Left cardiac atrium (tissue), 4 donors: ENCODE results near the gene ANG. TPM values are rescaled to one million over a fixed set of nuclear protein-coding genes. Genes with fewer than 3 reads are reported as not detected.
"Not testable (repeated sequence)": the region's sequence is repeated elsewhere in the genome, so short reads cannot be mapped to it uniquely, and the experiment has no call there.

ENCODE experiments used
- ATAC-seq, 2 donors: fragments of 200-7000 bp; cut with Tn5 transposase; one replicate each; pipeline ENCODE4 v1.9.1; 2020; ENCODE audit warnings: mild to moderate bottlenecking in 2 of 2, moderate library complexity in 2 of 2
- DNase-seq: peaks from one replicate; pipeline ENCODE4 v3.0.0-alpha.2; 2020
- intact Hi-C, 2 donors: fragments of 100-400 bp; cut with DNase I; formaldehyde crosslinking; loops; one replicate each; pipeline versions ENCODE4 v1.14.1 to v1.15.1; 2022 to 2023
- total RNA-seq, 2 donors: library from RNA; stranded (reverse); fragmentation: NEBNext Ultra II Directional; extraction: Animal tissue kit (Norgen Biotek cat#: 25700); gene quantifications; one replicate each; pipeline ENCODE4 v1.2.1, GENCODE V29; 2021
- donor health status: DM: no; HTN: yes; CAD: no.
- donor health status: DM: no; HTN: yes; CAD: no; lungs with severe emphysema.
- donor health status: DM: yes; HTN: yes; CAD: no.
- donor health status: Dilated cardiomyopathy.

Gene ANG
- total RNA-seq, 2 donors from 2014 or later = 7.1 to 13.0 TPM

DNA sequence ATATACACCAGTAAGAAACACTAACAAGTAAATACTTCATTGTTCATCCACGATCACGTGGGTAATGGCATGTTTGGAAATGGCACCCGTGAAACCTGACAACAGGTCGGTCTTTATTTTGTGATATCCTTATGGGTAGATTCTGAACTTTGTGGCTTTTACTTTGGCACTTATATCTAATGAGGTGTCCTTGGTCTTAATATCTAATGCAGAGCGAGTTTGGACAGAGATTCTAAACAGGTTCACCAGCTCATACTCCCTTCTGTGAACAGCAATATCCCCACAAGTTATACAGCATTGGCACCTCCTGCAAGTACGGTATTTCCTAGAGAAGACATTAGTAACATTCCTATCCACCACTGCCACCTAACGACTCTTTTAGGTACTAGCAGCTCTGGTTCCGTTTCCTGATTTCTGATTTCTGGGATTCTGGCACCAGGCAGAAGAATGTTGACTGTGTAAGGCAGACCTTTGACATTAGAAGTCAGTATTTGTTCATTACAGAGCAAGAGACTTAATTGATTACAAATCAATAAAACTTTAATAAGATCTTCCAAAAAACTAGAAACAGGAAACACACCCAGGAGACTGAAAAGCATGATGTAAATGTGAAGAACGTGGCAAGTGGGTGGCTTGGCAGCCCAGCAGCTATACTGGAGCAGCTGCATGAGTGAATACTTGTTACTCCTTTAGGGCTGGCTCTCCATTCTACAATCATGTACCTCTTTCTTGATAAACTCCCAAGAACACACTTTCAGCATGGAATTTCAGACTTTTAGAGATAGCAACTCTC, 2.5 kb downstream of the ANG start:
- ATAC-seq = peak; percentile 81 to 89
- intact Hi-C loops = loop anchor here in 1 of 2 donors (10.0 kb wide), 2 partner anchors 284 to 354 kb away; partner anchors contain the start of gene RNASE7
- no peak for DNase-seq

- intact Hi-C loops = loop anchor here in 1 of 2 donors (10.0 kb wide), 2 partner anchors 283 to 353 kb away; partner anchors contain the start of gene RNASE7
- DNase-seq = no peak
- no peak for ATAC-seq
Observed at GRCh38 chr14:20692116-20692751, 3.7 kb downstream of the ANG start.

- intact Hi-C loops = loop anchor here in 1 of 2 donors (2.0 to 10.0 kb wide), 4 partner anchors 158 to 348 kb away; partner anchors contain the start of gene RNASE7
- DNase-seq = no peak
- ATAC-seq = no peak
Observed at GRCh38 chr14:20696764-20697163, 8.2 kb downstream of the ANG start.

DNA sequence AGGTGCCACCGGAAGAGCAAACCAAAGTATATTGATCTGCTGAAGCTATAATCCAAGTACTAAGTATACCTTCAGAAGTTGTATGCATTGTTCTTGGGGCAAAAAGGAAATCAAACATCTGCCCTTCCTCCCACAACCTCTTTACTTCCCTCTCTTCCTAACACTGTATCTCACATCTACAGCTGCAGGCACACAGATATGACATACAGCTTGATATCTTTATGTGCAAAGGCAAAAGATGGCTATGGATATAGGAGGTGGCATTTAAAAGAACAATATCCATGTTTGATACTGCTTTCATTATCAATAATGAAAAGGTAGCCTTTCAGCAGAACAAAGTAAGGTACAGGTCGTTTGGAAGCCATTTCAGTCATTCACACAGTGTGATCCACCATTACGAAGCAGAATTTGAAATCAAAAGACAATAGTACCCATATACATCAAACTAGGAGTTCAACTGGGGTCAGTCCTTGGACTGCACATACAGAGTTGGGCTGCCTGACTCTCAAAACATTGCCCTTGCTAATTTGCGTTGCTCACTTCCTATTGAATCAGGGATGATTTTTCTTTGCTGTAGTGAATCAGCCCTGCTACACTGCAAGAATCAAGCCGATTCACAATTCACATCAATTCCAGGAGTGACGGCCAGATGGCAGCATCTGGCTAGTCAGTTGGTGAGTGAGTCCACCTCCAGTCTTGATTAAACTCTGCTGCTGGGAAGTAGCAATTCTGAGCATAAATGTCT, 8.9 kb downstream of the ANG start:
- intact Hi-C loops = loop anchor here in 1 of 2 donors (2.0 to 10.0 kb wide), 4 partner anchors 157 to 347 kb away; partner anchors contain the start of gene RNASE7
- ATAC-seq (peak; percentile 77 to 90), DNase-seq (peak; percentile 57)

DNA sequence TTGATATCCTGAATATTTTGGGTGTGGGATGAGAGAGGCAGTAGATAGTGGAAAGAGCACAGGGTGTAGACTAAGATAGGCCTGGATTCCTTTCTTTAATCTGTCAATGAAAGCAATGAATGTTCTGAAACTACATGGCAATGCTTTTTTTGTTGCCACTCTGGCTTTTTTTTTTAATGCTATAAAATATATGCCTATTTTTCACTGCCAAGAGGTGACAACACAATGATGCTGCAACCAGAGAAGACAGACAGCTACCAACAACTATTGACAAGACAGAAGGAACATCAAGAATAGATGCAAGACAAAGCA, 9.4 kb downstream of the ANG start:
- intact Hi-C loops = loop anchor here in 1 of 2 donors (5.0 to 10.0 kb wide), 3 partner anchors 174 to 347 kb away; partner anchors contain the start of gene RNASE7
- no peak for ATAC-seq

DNA sequence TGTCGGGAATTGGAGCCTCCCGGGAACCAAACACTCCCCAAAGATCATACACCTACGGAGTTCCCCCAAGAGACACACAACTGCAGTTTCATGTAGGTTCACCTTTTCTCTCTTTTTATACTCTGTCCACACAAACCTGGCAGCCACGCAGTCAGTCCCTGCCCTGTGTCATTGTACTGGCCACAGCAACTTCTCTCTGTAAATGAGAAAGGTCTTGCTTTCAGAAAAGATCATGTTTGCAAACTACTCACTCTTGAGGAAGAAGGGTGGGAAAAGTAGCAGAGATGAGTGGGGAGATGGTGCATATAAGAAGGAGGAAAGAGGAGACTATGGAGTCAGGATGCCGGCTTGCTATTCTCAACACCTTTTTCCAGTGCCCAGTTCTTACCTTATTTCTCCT, 10.4 kb downstream of the ANG start:
- ATAC-seq (no peak), DNase-seq (no peak)
- intact Hi-C loops = loop anchor here in 1 of 2 donors (5.0 to 10.0 kb wide), 3 partner anchors 173 to 346 kb away; partner anchors contain the start of gene RNASE7

More for the DNA sequence above, 9.4 kb downstream of the ANG start:
- no peak for DNase-seq

GRCh38 chr14:20699931-20700330, 11.4 kb downstream of the ANG start:
- DNase-seq = no peak
- no peak for ATAC-seq
- intact Hi-C loops = loop anchor here (2.0 to 10.0 kb wide), 4 partner anchors 153 to 345 kb away; partner anchors contain the start of gene RNASE7 (in 1 of the 2)

DNA sequence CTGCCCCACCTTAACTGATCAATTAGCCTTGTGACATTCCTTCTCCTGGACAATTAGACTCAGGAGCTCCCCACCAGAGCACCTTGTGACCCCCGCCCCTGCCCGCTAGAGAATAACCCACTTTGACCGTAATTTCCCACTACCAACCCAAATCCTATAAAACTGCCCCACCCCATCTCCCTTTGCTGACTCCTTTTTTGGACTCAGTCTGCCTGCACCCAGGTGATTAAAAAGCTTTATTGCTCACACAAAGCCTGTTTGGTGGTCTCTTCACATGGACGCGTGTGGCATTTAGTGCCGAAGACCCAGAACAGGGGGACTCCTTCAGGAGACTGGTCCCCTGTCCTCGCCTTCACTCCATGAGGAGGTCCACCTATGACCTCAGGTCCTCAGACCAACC, 12.4 kb downstream of the ANG start:
- intact Hi-C loops = loop anchor here in 1 of 2 donors (2.0 kb wide), 1 partner anchor 152 kb away; no protein-coding TSS in a partner anchor
- ATAC-seq, DNase-seq: not testable (repeated sequence)

DNA sequence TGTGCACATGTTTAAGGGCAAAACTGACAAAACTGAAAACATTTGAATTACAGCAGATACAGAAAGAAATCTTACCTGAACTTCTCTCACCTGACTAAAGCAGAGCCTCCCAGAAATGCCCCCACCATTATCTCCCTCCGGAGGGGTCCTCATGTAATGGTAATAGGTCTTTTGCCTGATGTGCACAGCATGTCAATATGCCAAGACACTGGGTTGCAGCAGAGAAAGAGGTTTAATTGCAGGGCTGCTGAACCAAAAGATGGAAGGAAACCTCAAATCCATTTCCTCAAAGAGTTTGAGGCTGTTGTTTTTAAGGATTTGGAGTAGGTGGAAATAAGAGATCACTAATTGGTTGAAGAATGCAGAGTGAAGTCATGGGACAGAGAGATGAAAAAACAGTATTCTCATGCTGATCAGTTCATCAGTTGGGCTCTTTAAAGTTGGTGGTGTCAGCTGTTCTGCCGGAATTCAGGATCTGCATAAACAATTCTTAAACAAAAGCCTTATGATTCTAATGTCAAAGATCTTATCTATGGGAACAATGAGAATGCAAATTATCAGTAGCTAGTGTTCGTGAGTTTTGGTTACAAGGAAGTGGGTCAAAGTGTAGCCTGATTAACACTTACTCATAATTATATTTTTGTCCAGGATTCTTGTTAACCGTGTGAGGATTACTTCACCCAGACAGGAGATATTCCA, 18.2 kb downstream of the ANG start:
- DNase-seq (no peak), ATAC-seq (no peak)
- intact Hi-C loops = no loop called here

GRCh38 chr14:20707622-20708021, 19.1 kb downstream of the ANG start:
- intact Hi-C loops = no loop called here
- DNase-seq (no peak), ATAC-seq (no peak)

- DNase-seq (no peak), ATAC-seq (no peak)
- intact Hi-C loops = no loop called here
Observed at GRCh38 chr14:20711261-20711660, 22.7 kb downstream of the ANG start.

DNA sequence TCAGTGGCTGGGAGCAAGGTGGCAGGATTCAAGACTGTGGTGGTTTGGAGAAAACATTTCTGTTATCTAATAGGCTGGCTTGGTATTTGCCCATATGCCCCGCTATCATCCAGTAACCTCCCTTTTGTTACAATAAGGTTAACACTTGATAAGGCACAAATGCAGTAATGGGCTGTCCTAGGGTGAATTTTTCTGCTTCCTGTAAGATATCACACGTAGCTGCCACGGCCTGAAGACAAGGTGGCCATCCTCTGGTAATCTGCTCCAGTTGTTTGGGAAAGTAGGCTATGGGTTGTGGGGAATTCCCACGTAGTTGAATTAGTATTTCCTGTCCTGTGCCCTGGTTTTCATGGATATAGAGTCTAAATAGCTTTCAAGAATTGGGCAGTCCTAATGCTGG, 23.1 kb downstream of the ANG start:
- DNase-seq (no peak), ATAC-seq (no peak)
- intact Hi-C loops = no loop called here

DNA sequence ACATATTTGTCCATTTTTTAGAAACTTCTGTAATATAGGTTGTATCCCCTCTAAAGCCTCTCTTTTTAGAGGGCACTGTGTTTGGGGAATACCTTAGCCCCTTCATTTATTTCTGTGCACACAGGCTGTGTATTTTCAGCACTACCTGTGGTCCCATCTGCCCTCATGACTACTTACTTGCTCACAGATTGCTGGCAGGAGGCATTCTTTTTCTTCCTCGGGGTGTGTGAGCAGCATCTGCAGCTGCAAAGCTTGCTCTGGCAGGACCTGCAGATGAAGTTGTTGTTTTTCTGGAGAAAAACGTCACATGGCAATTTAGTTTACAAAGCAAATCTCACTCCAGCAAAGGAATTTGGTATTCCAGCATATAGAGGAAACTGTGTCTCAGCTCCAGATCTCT, 24.3 kb downstream of the ANG start:
- intact Hi-C loops = no loop called here

DNA sequence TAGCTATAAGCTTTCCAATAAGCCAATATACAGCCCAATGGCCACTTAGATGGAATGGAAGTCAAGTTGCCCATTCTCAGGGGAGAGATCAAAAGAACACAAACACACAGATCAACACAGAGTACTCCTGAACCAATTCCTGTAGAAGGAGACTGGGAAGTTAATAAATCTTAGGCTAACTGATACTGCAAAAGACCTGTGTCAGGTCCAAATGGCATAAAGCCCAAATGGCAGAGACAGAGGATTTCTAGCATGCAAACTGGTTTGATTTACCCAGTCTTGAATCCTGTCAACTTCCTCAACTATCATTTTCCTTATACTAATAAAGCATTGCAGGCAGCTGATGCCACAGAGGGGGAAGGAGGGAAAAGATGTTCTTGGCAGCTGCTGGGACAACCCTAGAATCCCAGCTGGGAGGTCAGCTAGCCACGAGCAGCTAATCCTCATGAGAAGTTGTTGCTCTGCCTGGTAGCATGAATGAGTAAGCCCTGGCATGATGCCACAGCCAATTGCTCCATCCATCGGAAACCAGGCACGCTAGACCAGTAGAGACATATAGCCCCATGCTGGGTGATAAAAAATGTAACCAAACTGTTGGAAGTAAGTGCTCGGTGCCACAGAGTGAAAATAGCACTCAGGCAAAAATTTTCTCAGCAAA, 26.2 kb downstream of the ANG start:
- peak; percentile 73 to 89 for ATAC-seq
- intact Hi-C loops = no loop called here
- DNase-seq = peak; percentile 76

More for the DNA sequence above, 24.3 kb downstream of the ANG start:
- DNase-seq (no peak), ATAC-seq (no peak)

- ATAC-seq (no peak), DNase-seq (no peak)
Observed at GRCh38 chr14:20719777-20720176, 31.2 kb downstream of the ANG start.

DNA sequence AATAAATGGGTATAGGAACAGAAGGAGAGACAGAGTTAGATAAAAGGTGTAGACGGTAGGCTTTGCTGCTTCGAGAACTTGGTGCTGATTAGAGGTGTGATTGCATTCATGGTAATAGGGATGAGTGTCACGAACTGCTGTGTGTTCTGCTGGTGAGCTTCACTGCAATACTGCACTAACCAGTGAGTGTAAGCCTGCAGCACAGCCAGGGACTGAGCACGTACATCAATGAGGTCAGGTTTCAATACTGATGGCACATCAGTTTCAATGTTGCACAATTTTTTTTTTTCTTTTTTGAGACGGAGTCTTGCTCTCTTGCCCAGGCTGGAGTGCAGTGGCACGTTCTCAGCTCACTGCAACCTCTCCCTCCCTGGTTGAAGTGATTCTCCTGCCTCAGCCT, 32.2 kb downstream of the ANG start:
- ATAC-seq (no peak), DNase-seq (no peak)
- intact Hi-C loops = no loop called here

More at GRCh38 chr14:20719777-20720176, 31.2 kb downstream of the ANG start:
- intact Hi-C loops = no loop called here

GRCh38 chr14:20722016-20722415, 33.5 kb downstream of the ANG start:
- intact Hi-C loops = no loop called here
- ATAC-seq = no peak
- DNase-seq = no peak

GRCh38 chr14:20723488-20723887, 34.9 kb downstream of the ANG start:
- ATAC-seq = peak; percentile 34 to 72
- intact Hi-C loops = no loop called here

More at GRCh38 chr14:20723488-20723887, 34.9 kb downstream of the ANG start:
- no peak for DNase-seq
